Nucleus accumbens (tissue), 56 donors: Measurements from ENCODE around the gene HOXB6.

ENCODE experiments used
- DNase-seq, 56 donors: peaks; one replicate each; lab custom pipeline; 2025; lab: John Stamatoyannopoulos, UW

The HOXB6 gene

DNA sequence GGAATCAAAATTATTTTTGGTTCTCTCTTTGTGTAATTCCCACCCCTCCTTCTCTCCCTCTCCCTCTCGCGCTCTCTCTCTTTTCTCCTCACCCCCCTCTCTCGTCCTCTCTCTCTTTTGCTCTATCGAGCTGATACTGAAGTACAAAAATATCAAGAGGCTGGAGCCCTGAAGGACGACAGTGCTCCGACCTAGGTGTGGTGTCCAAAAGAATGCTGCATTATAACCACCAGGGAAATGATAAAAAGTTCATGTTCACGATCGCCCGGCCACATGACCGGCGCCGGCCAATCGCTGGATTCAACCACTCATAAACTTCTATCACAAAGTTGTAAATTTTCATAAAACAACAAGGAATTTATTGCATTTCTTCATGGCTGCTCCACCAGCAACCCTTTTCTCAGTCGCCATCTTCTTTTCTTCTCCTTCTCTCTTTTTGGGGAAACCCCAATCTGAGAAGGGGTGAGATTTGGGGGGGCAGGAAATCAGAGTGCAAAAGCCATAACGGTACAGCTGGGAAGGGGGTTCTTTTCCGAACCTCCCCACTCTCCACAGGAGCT is at the start of gene HOXB6:
HOXB6 (minus strand) TSS at position 217 of the 560 bp plus-strand sequence. CDS start 6,836 bp downstream, outside the sequence.
- DNase-seq, result no peak

DNA sequence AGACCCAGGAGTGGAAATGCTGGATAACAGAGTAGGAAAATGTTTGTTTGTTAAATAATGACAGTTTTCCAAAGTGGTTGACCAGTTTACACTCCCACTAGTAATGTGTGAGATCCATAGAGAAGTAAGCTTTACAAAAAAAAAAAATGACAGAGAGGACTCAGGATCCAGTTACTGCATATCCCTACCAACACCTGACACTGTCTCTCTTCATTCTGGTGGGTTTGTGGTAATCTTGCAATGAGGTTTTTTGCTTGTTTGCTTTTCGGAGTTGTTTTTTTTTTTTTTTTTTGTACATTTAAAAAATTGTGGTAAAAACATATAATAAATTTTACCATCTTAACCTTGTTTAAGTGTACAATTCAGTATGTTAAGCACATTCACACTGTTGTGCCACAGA is 45.0 kb upstream of the HOXB6 start:
- no peak for DNase-seq

DNA sequence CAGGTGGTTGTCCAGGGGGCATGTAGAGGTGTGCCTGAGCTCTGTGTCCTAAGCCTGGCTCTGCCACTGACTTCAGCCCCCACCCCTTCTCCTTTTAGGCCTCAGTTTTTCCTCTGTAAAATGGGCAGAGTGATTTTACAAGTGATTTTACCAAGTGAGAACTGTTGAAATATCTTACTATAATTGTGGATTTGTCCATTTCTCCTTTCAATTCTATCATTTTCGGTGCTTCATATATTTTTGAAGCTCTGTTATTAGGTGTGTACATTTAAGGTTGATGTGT is 43.1 kb upstream of the HOXB6 start:
- no peak for DNase-seq

DNA sequence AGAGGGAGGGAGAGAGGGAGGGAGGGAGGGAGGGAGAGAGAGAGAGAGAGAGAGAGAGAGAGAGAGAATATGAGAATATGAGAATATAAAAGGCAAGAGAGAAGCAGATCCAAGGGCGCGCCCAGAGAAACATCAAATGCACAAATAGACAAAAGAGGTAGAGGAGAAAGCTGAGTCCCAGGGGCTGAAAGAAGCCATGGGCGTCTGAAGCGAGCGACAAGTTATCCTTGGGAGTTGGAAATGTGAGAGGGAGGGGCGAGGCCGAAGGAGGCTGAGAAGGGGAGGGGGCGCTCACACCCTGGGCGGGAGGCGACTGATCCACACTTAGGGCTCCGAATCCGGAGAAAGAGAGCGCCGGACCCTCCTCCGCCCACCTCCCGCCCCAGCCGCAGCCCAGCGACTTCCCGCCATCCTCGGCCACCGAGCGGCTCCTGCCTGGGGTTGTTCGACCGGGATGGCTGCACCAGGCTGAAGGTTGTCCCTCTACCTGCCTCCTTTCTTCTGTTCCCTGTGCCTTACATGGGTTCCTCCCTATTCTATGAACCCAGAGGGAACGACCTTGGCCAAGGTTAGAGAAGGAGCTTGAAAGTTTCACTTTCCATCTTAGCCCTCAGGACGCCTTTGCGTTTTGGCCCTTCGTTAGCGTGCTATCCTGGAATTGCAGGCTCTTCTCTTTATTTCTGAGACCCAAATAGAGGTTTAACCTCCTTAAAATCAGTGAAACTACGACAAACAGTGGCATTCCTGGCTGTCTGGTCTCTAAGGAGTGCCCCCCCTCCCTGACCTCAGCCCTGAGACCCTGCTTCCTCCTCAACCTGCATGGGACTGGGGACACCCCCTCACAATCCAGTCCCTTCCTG is 42.5 kb upstream of the HOXB6 start:
- no peak for DNase-seq

DNA sequence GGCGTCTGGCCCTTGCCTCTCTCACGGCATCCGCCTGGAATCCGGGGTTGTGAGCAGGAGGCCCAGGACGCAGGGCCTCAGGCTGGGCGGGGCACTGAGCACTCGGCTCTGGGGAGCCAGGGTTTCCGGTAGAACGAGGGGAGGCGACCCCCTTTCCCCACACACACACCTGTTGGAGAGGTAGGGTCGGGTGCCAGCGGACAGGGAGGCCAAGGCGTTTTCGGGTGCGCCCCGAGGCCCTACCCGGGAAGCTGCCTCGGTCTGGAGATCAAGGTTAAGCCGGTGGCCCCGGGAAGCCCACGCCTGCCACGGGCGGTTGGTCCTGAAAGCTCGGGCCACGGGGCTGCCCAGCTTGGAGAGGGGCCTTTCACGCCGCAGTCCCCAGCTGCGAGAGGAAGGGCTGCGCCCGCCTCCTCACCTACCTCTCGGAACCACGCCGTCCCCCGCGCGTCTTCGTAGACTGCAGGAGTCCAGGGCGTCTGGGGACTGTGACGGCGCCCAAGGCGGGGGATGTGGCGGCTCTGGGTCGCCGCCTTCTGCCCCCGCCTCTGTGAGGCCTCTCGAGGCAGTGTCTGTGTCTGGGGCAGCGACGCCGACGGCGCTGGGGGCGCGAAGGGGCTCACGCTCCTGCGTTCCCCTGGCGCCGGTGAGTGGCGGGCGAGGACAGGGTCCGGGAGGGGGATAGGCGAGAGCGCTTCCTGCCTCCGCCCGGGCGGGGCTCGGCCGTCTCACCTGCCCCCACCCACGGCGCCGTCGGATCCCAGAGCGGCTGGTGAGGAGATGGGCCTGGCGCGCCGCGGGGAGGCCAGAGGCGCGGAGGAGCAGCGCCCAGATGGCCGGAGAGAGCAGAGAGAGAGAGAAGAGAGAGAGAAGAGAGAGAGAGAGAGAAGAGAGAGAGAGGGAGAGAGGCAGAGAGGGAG is 41.7 kb upstream of the HOXB6 start:
- no peak for DNase-seq

DNA sequence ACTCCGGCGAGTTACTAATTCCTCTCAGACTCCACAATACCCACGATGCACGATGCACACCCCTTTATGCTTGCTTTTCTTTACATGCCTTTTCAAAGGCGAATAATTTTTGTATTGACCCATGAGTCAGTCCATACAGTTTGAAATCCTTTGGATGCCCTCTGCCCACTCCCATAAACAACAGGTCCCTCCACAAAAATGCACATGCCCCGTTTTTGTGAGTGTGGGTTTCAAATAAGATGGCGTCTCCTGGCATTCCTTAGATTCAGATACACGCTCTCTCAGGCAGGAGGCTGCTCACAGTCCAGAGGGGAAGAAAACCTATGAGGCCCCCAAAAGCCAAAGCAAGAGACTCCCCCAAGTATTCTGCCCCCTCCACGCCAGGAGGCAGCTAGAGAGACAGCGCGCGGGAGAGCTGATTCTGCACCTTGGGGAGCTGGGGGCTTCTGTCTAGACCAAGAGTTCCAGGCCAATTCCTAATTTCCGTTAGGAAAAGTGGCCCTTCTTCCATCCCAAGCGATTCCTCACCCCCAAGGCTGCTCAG is 40.9 kb upstream of the HOXB6 start:
- DNase-seq, result no peak

DNA sequence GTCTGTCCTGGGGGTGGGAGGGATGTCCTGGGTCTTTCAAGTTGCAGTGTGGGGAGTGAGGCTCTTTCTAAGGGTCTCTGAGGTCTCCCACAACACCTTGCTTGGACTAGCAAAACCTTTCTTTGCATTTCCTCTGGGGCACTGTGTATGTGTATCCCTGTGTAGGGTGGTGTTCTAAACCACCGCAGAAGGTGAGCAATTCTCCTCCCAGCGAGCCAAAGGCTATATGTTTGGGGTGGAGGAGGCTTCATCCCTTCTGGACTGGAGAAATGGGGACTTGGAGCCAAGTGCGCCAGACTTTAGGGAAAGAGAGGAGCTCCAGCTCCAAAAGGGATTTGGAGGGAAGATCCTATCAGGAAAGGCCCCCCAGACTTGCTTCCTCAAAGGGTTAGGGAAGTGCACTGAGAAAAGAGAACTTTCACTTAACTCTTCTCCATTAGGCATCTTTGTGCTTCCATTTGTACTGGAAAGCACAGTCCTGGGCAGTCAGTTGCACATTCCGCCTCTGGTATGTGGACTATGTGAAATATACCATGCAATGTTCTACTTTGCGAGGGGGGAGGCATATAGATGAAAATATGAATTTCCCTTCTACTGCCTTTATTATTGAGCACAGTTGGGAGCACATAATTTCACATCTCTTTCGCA is 40.2 kb upstream of the HOXB6 start:
- DNase-seq, result no peak

DNA sequence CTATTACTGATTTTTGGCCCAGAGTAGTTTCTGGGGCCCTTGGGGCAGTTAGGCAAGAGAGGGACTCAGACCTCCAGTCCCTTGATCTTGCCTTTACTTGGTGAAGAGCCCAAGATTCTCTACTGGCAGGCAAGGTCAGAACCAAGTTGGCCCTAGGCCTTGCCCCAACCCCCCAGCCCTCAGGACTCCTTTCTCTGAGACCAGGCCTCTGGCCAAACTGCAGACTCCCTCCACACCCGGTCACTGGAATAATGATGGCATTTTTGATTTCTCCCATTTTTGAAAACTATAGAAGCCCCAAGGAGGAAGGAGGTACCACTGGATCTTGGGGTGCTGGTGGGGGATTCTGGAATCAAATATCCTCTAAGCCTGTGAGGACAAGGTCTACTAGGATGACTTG is 39.4 kb upstream of the HOXB6 start:
- DNase-seq, result no peak

DNA sequence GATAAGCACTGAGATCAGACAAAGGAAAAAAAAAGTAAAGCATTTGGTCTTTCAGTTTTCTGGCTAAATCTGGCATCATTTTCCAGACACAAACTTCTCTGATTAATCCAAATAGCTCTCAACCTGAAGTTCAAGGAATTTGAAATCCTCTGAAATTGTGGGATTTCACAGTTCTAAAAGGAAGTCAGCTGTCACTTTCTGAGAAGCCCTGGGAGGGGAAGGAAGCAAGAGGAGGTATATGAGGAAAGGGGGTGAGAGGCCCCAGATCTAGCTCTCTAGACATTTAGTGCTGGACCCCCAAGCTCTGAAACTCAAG is 38.9 kb upstream of the HOXB6 start:
- DNase-seq, result no peak

DNA sequence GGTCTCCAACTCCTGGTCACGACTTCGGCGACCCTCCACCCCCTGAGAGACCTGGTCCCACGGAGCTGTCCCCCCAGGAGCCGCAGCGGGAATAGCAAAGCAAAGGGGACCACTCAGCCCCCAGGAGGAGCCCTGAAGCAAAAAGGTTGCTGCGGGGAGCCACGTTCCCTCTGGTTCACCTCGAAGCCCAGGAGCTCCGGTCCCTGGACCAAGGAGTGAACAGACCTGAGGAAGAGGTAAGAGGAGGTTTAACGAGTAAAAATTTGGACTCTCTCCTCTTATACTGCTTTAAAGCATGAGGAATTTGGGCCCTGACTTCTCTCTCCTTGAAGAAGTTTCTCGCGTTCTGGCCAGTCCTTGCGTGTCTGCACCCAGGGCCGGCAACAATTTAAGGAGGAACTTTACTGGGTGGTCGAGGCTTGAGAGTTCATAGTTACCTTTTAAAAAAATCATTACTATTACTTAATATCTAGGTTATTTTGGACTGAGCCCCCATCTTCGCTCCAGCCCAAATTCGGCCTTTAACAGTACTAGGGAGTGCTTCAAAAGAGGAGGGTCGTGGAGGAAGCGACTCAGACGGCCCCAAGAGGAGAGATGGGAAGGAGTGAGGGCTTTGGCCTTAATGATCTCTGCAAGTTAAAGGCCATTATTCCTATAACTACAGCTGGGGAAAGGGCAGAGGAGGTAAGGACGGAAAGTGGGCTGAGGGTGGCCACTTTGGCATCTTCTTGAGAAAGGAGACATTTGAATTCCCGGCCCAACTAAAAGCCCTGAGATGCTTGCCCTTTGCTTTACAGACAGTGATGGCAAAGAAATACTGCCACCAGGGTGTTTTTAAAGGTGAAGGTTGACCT is 38.3 kb upstream of the HOXB6 start:
- DNase-seq, result no peak

DNA sequence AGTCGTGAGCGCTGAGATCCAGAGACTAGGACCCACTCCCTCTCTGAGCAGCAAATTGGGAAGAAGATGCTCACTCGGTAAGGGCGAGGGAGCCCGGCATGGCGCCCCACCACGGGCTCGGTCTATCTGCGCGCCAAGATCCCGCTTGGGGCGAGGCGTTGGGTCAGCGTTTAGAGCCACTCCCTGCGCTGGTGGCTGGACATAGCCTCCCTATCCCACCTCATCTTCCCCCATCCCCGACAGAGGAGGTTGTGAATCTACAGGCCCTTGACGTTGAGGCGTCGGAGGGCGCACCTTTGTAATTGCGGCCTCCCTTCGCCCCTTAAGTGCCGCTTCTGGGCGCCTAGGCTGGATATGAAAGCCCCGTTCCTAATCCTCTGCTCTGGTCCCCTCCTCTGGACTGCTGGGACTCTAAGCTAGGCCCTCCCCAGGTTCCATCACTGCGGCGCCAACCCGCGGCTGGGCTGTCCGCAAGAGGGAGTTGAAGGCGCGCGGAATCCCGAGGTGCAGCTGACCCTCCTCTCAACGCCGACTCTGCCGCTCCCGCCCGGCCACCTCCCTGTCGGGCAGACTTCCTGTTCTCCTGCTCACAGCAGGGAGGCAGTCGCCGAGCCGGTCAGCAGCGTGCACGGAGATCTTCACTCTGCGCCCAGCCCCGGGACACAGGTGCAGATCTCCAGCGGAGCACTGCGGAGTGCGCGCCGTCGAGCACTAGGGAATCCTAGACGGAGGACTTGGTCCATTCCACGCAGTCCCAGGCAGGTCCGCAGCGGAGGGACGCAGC is 37.5 kb upstream of the HOXB6 start:
- no peak for DNase-seq

DNA sequence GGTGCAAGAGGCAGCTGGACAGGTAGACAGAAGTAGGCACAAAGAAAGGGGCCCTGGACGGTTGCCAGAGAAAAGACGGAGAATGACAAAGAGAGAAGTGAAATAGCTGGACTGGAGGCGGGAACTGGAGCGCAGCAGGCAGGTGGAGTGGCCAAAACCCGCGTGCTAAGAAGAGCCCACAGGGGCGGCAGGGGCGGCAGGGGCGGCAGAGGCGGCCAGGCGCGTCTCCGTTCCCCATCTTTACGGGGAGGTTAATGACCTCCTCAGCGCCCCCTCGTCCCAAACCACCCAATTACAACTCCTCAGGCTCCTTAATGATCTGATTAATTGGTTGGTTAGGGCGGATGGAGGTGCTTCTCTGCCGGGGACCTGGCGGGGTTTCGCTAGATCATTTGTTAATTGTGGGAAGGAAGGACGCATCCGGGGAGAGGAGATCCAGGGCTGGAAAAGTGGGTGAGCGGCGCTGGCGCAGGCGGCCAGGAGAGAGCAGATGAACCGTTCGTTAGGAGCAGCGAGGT is 36.8 kb upstream of the HOXB6 start:
- no peak for DNase-seq

DNA sequence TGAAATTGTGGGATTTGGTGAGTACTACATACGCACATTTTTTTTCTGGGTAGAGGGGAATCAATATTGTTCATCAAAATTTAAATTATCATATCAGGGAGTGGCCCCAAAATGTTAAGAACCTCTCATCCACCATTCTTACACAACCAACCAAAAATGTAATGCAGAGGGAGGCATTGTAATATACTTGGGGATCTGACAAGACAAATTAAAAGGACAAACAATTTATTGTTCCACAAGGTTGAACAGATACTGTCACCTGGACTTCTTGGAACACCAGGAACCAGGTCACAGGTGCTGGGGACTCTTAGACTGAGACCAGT is 36.0 kb upstream of the HOXB6 start:
- no peak for DNase-seq

DNA sequence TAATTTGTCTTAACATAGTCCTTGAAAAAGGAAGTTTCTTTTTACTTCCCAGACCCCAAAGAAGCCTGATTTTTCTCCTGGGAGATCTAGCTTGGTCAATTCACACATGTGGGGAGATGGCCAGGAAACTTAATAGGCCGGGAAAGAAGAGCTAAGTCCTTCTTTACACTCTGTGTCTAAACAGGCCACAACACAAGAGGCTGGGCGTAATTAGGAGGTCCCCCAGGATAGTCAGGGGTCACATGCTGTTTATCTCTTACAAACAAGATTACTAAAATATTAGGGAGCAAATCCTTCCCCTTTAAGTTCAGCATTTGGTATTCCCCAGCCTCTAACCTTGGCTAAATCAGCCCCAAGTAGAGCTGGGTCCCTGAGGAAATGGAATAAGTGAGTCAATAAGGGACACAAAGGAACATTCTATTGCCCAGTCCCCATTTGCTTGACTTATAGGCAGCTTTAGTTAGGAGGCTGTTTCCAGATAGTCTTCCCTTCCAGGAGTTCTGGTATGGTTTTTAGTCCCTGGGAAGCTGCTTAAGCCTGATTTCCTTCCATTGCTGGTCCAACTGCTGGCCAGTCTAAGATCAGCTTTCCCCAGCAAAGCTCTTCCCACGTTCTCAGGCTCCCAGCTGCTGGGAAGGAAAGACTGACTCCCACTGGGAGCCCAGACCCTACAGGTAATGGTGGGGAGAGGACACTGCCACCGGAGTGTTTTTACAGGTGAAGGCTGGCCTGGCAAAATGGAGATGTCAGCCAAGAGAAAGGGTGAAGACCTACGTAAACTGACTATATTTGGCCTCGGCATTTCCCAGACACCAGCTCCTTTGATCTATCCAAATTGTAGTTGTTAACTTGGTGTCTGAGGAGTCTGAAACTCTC is 35.4 kb upstream of the HOXB6 start:
- DNase-seq, result no peak

DNA sequence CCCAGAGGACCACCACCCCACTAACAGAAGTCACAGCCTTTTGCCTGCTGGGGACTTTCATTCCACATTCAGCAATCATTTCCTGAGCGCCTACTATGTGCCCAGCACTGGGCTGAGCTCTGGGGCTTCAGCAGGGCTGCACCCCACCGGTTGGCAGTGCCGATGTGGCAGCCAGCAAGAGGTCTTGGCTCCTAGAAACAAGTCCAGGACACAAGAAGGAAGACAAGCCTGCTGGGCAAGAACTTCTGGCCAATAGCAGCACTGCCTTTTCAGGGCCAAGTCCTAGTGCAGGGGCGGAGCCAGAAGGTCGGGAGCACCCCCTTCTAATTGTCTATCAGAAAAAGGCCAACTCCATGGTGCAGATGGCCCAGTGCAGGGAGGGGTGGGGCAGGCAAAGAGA is 34.4 kb upstream of the HOXB6 start:
- DNase-seq, result no peak

DNA sequence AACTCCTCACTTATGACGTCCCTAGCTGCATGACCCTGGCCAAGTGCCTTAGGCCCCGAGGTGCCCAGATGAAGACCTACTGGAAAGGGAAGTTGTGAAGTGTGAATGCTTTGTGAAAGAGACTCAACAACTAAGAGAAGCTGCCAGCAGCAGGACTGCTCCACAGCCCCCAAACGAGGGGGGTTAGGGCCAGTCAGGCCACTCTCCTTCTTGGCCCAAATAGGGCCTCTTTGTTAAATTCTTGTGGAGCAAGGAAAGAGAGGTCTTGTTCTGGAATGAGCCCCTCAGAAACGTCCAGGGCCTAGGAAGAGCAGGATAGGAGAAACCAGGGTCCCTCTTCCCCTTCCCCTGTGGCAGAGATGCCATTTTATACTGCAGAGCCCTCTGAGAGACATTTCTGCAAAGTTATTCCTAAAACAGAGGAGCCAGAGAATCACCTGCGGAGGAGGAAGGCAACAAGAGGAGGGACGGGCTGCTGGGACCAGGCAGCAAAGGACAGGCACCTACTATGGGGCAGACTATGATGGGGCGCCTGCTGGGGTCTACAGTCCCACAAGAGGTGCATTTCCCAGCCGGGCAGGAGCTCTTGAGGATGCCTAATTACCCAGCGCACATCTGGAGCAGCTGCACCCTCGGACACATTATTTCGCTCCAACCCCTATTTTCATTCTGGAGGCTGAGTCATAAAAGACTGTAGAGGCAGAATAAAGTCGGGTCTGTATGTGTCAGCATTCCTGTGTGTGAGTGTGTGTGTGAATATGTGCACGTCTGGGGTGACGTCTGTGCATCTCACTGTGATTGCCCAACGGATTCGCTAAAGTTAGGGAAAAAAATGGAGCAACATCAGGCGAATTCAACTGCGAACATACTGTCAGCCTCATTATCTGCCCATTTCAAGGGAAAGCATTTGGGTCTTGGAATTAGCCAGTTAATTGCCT is 32.8 kb upstream of the HOXB6 start:
- no peak for DNase-seq
